Fibroblast of villous mesenchyme (primary cell): ENCODE data around the gene C11orf97. TPM values are rescaled to one million over a fixed set of nuclear protein-coding genes. Genes with fewer than 3 reads are reported as not detected.

Experiments
- DNase-seq: peaks from one replicate; pipeline ENCODE4 v3.0.0-alpha.2; 2010; ENCODE audit warnings: low read depth
- H3K4me3 ChIP-seq: 2 replicates; pipeline ENCODE4 v1.5.1; 2011; ENCODE audit warnings: low read depth, mild to moderate bottlenecking, low read length
- total RNA-seq: library from RNA; depleted of rRNA; stranded (reverse); fragments of >200 nt; gene quantifications from 2 replicates; pipeline ENCODE4 v1.2.3, GENCODE V29; 2012
- TF ChIP-seq, protein P1 (sequence below): IDR thresholded peaks from 2 replicates; pipeline ENCODE4 v1.5.1; 2012; ENCODE audit warnings: low read depth, mild to moderate bottlenecking, low read length; ENCODE audit not compliant: insufficient read depth

C11orf97 gene
- total RNA-seq, 1 donor: not detected

DNA sequence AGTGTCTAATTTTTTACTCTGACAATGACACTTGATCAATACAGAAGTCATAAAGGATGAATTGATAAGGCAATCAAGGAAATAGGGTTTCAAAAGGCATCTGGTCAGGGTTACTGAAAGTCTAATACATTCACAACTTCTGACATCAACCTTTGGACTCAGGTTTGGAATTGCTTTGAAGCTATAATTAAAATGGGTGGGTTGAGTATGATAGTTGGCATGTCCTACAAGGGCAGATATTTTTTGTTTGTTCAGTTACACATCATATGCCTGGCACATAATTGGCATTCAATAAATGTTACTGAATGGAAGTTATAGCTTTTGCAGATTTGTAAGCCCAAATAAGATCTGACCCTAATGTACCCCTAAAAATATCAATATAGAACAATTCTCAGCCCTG is 24.1 kb downstream of the C11orf97 start:
- DNase-seq: no peak
- TF ChIP-seq, protein P1, sequence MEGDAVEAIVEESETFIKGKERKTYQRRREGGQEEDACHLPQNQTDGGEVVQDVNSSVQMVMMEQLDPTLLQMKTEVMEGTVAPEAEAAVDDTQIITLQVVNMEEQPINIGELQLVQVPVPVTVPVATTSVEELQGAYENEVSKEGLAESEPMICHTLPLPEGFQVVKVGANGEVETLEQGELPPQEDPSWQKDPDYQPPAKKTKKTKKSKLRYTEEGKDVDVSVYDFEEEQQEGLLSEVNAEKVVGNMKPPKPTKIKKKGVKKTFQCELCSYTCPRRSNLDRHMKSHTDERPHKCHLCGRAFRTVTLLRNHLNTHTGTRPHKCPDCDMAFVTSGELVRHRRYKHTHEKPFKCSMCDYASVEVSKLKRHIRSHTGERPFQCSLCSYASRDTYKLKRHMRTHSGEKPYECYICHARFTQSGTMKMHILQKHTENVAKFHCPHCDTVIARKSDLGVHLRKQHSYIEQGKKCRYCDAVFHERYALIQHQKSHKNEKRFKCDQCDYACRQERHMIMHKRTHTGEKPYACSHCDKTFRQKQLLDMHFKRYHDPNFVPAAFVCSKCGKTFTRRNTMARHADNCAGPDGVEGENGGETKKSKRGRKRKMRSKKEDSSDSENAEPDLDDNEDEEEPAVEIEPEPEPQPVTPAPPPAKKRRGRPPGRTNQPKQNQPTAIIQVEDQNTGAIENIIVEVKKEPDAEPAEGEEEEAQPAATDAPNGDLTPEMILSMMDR: no peak

DNA sequence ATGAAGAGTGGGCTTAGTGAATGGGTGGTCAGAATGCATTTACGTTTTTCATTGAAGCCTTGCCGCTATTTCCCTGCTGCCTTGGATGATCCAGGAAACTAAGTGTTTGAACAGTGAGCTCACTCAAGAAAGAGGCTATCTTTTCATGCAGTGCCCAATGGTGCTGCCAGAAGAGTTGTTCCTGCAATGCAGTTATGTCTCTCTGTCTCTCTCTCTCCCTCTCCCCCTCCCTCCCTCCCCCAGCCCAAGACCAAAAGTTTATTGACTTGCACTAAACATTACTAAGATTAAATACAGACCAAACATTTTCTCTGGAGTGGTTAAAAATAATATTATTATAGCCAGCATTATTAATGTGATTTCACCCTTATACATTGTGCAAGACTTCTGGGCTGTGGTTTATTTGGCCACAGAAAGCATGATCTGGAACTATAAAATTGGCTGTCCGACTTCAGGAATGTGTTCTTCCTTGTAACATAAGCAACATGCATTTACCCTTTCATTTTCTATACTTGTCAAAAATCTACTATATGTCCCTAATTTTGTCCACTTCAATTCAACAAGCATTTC is 24.9 kb downstream of the C11orf97 start:
- TF ChIP-seq, protein P1: no peak
- DNase-seq: peak; percentile 54
- no peak overlapping the region for H3K4me3 ChIP-seq

More for the DNA sequence above, 24.1 kb downstream of the C11orf97 start:
- no peak overlapping the region for H3K4me3 ChIP-seq

DNA sequence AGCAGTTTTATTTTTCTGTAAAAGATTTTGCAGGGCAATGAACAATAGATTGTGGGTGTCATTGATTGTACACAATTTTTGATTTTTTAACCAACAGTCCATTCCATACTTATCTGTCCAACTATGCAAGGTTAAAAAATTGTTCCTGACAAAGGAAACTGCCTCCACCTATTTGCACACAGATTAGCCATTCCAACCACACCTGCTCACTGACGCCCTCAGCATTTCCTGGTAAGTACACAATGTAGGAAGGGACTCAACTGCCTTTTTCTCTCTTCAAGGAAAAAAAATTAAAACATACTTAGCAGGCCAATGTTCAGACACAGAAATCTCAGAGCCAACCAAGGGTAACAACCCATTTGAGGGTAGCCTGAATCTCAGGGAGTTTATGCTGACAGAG is 27.2 kb downstream of the C11orf97 start:
- DNase-seq: no peak
- TF ChIP-seq, protein P1: no peak
- H3K4me3 ChIP-seq: no peak overlapping the region

DNA sequence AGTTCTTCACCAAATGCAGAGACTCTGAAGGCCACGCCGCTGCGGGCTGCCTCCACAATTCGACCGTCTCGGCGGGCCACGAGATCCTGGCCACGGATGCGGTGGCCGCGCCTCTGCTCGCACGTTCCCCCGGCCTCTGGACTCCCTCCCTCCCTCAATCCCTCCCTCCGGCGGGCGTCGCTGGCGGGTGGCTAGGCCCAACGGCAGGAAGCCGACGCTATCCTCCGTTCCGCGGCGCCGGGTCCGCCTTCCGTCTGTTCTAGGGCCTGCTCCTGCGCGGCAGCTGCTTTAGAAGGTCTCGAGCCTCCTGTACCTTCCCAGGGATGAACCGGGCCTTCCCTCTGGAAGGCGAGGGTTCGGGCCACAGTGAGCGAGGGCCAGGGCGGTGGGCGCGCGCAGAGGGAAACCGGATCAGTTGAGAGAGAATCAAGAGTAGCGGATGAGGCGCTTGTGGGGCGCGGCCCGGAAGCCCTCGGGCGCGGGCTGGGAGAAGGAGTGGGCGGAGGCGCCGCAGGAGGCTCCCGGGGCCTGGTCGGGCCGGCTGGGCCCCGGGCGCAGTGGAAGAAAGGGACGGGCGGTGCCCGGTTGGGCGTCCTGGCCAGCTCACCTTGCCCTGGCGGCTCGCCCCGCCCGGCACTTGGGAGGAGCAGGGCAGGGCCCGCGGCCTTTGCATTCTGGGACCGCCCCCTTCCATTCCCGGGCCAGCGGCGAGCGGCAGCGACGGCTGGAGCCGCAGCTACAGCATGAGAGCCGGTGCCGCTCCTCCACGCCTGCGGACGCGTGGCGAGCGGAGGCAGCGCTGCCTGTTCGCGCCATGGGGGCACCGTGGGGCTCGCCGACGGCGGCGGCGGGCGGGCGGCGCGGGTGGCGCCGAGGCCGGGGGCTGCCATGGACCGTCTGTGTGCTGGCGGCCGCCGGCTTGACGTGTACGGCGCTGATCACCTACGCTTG is 31.7 kb downstream of the C11orf97 start, which contains the start of gene FUT4:
TSS of gene FUT4 (plus strand) at position 227 of the 951 bp plus-strand sequence. CDS start at position 440, 213 bp downstream.
- DNase-seq: peak; percentile 83
- H3K4me3 ChIP-seq: peak within 1 kb of the TSS; percentile 62
- TF ChIP-seq, protein P1: no peak

DNA sequence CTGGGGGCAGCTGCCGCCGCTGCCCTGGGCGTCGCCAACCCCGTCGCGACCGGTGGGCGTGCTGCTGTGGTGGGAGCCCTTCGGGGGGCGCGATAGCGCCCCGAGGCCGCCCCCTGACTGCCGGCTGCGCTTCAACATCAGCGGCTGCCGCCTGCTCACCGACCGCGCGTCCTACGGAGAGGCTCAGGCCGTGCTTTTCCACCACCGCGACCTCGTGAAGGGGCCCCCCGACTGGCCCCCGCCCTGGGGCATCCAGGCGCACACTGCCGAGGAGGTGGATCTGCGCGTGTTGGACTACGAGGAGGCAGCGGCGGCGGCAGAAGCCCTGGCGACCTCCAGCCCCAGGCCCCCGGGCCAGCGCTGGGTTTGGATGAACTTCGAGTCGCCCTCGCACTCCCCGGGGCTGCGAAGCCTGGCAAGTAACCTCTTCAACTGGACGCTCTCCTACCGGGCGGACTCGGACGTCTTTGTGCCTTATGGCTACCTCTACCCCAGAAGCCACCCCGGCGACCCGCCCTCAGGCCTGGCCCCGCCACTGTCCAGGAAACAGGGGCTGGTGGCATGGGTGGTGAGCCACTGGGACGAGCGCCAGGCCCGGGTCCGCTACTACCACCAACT is 32.5 kb downstream of the C11orf97 start:
- DNase-seq: peak; percentile 8
- TF ChIP-seq, protein P1: no peak
- peak overlapping the region; percentile 62 for H3K4me3 ChIP-seq

DNA sequence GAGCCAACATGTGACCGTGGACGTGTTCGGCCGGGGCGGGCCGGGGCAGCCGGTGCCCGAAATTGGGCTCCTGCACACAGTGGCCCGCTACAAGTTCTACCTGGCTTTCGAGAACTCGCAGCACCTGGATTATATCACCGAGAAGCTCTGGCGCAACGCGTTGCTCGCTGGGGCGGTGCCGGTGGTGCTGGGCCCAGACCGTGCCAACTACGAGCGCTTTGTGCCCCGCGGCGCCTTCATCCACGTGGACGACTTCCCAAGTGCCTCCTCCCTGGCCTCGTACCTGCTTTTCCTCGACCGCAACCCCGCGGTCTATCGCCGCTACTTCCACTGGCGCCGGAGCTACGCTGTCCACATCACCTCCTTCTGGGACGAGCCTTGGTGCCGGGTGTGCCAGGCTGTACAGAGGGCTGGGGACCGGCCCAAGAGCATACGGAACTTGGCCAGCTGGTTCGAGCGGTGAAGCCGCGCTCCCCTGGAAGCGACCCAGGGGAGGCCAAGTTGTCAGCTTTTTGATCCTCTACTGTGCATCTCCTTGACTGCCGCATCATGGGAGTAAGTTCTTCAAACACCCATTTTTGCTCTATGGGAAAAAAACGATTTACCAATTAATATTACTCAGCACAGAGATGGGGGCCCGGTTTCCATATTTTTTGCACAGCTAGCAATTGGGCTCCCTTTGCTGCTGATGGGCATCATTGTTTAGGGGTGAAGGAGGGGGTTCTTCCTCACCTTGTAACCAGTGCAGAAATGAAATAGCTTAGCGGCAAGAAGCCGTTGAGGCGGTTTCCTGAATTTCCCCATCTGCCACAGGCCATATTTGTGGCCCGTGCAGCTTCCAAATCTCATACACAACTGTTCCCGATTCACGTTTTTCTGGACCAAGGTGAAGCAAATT is 33.3 kb downstream of the C11orf97 start:
- TF ChIP-seq, protein P1: no peak
- no peak for DNase-seq
- peak overlapping the region; percentile 62 for H3K4me3 ChIP-seq
